Adrenal gland (tissue), 5 donors: ENCODE data around the gene ATRIP.

ENCODE experiments used
- POLR2A ChIP-seq, 2 donors: fragments of 450-650 bp; IDR thresholded peaks; one replicate each; pipeline ENCODE4 v1.6.1; 2017; ENCODE audit warnings: antibody characterized with exemption in 2 of 2, mild to moderate bottlenecking in 2 of 2, moderate library complexity in 1 of 2
- TF ChIP-seq, protein P1 (sequence below), 6 experiments: fragments of 450-650 bp in 4 of 6; fragments of 200-600 bp in 2 of 6; sonication (generic) in 1 of 6; IDR thresholded peaks; 1 replicate in 5 of 6; 2 replicates in 1 of 6; pipeline versions ENCODE4 v1.5.1 to v1.8.0; 2016 to 2021; ENCODE audit warnings: antibody characterized with exemption in 6 of 6, mild to moderate bottlenecking in 2 of 6, moderate library complexity in 1 of 6
- donor health status: DM: no; HTN: no; CAD: no.

DNA sequence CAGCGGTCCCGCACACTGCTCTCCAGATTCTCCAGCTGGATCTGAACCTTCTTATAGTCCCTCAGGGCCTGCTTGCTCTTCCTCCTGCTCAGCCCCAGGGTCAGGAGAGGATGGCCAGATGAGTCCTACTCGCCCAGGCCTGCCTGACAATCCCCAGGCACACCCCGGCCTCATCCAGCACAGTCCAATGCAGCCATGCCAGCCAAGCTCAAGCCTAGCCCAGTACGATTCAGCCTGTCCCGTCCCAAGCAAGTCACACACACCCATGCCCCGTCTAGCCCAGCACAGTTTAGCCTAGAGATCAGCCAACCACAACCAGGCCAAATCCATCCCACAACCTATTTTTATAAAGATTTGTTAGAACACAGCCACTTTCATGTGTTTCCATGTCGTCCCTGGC is 33.5 kb upstream of the ATRIP start:
- TF ChIP-seq, protein P1, sequence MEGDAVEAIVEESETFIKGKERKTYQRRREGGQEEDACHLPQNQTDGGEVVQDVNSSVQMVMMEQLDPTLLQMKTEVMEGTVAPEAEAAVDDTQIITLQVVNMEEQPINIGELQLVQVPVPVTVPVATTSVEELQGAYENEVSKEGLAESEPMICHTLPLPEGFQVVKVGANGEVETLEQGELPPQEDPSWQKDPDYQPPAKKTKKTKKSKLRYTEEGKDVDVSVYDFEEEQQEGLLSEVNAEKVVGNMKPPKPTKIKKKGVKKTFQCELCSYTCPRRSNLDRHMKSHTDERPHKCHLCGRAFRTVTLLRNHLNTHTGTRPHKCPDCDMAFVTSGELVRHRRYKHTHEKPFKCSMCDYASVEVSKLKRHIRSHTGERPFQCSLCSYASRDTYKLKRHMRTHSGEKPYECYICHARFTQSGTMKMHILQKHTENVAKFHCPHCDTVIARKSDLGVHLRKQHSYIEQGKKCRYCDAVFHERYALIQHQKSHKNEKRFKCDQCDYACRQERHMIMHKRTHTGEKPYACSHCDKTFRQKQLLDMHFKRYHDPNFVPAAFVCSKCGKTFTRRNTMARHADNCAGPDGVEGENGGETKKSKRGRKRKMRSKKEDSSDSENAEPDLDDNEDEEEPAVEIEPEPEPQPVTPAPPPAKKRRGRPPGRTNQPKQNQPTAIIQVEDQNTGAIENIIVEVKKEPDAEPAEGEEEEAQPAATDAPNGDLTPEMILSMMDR (IDR thresholded peaks at IDR 0.05): no peak
- no peak for TF ChIP-seq POLR2A (IDR thresholded peaks at IDR 0.05)
